Natural killer cell treated with Interleukin-12 subunit alpha and Interleukin-12 subunit beta and Interleukin-15 and Interleukin-18, amount 100 ng/mL, for 72 hours (primary cell): ENCODE data around the gene TEKT5. TPM values are rescaled to one million over a fixed set of nuclear protein-coding genes. Genes with fewer than 3 reads are reported as not detected.
"Not testable (repeated sequence)": the region's sequence is repeated elsewhere in the genome, so short reads cannot be mapped to it uniquely, and the experiment has no call there.

ENCODE experiments used
- ATAC-seq, 2 donors: fragments of 150-1000 bp; cut with Tn5 transposase in 1 of 2; sonication (Bioruptor Pico), chemical (Tn5 transposase) in 1 of 2; 2 replicates each; pipeline ENCODE4 v1.10.0; 2021
- DNase-seq: peaks from one replicate; pipeline ENCODE4 v3.0.0; 2022; ENCODE audit warnings: low spot score
- H3K27ac Mint-ChIP-seq, 2 donors: 1 replicate in 1 of 2; 2 replicates in 1 of 2; pipeline ENCODE4 v1.8.0; 2022; ENCODE audit warnings: mixed read lengths in 2 of 2, mild to moderate bottlenecking in 1 of 2, moderate library complexity in 1 of 2
- H3K27me3 Mint-ChIP-seq, 2 donors: 1 replicate in 1 of 2; 2 replicates in 1 of 2; pipeline ENCODE4 v1.8.0; 2022; ENCODE audit warnings: mixed read lengths in 2 of 2
- H3K36me3 Mint-ChIP-seq: one replicate; pipeline ENCODE4 v1.8.0; 2022; ENCODE audit warnings: mixed read lengths
- H3K4me1 Mint-ChIP-seq, 2 donors: 1 replicate in 1 of 2; 2 replicates in 1 of 2; pipeline ENCODE4 v1.8.0; 2022; ENCODE audit warnings: low read depth in 2 of 2, mixed read lengths in 2 of 2, mild to moderate bottlenecking in 1 of 2
- H3K4me3 Mint-ChIP-seq: one replicate; pipeline ENCODE4 v1.8.0; 2022; ENCODE audit warnings: mixed read lengths
- H3K9me3 Mint-ChIP-seq: 2 replicates; pipeline ENCODE4 v1.8.0; 2022; ENCODE audit warnings: mixed read lengths
- total RNA-seq, 2 donors: library from RNA; stranded (reverse); gene quantifications; one replicate each; pipeline ENCODE4 v1.2.3, GENCODE V29; 2022

TEKT5 gene
- total RNA-seq, 2 donors from 2014 or later: 0.28 TPM; not detected in 1

- Mint-ChIP-seq H3K36me3 (no peaks in the 10 kb centered on the region), H3K4me3 (no peak overlapping the region), H3K4me1 (no peaks in the 10 kb centered on the region), H3K27ac (no peak overlapping the region), H3K27me3 (peaks cover 7 to 11% of the 10 kb centered on the region in 2 donors), H3K9me3 (no peaks in the 10 kb centered on the region)
- DNase-seq (no peak), ATAC-seq (no peak)
These were observed 32.5 kb downstream of the TEKT5 start for GRCh38 chr16:10662212-10662611.

GRCh38 chr16:10661737-10662136 is 33.0 kb downstream of the TEKT5 start:
- DNase-seq (no peak), ATAC-seq (no peak)
- Mint-ChIP-seq H3K36me3 (no peaks in the 10 kb centered on the region), H3K27ac (no peak overlapping the region), H3K9me3 (no peaks in the 10 kb centered on the region), H3K27me3 (peaks cover 7 to 11% of the 10 kb centered on the region in 2 donors), H3K4me3 (no peak overlapping the region), H3K4me1 (no peaks in the 10 kb centered on the region)

- DNase-seq (no peak), ATAC-seq (no peak)
- H3K4me1 Mint-ChIP-seq: no peaks in the 10 kb centered on the region
- no peaks in the 10 kb centered on the region for H3K9me3 Mint-ChIP-seq
- no peaks in the 10 kb centered on the region for H3K36me3 Mint-ChIP-seq
- H3K27me3 Mint-ChIP-seq: peaks cover 7 to 11% of the 10 kb centered on the region in 2 donors
- H3K27ac Mint-ChIP-seq: no peak overlapping the region
- H3K4me3 Mint-ChIP-seq: no peak overlapping the region
These were observed 33.6 kb downstream of the TEKT5 start for GRCh38 chr16:10660950-10661635.

GRCh38 chr16:10658943-10659342 is 35.8 kb downstream of the TEKT5 start:
- H3K27me3 Mint-ChIP-seq: peaks cover 3 to 11% of the 10 kb centered on the region in 2 donors
- DNase-seq (no peak), ATAC-seq (no peak)
- no peaks in the 10 kb centered on the region for H3K9me3 Mint-ChIP-seq
- H3K4me3 Mint-ChIP-seq: no peak overlapping the region
- no peak overlapping the region for H3K27ac Mint-ChIP-seq
- no peaks in the 10 kb centered on the region for H3K36me3 Mint-ChIP-seq
- H3K4me1 Mint-ChIP-seq: no peaks in the 10 kb centered on the region

GRCh38 chr16:10657925-10658324 is 36.8 kb downstream of the TEKT5 start:
- H3K4me3 Mint-ChIP-seq: no peak overlapping the region
- no peaks in the 10 kb centered on the region for H3K36me3 Mint-ChIP-seq
- no peak for ATAC-seq
- H3K27ac Mint-ChIP-seq: no peak overlapping the region
- no peaks in the 10 kb centered on the region for H3K9me3 Mint-ChIP-seq
- H3K4me1 Mint-ChIP-seq: no peaks in the 10 kb centered on the region
- H3K27me3 Mint-ChIP-seq: peaks cover 3 to 11% of the 10 kb centered on the region in 2 donors
- DNase-seq: no peak

- Mint-ChIP-seq H3K27ac (no peak overlapping the region), H3K27me3 (no peaks in the 10 kb centered on the region), H3K4me3 (no peak overlapping the region), H3K4me1 (no peaks in the 10 kb centered on the region), H3K9me3 (no peaks in the 10 kb centered on the region), H3K36me3 (no peaks in the 10 kb centered on the region)
- DNase-seq (no peak), ATAC-seq (no peak)
These were observed 38.1 kb downstream of the TEKT5 start for GRCh38 chr16:10656618-10657017.

GRCh38 chr16:10655415-10655977 is 39.2 kb downstream of the TEKT5 start:
- Mint-ChIP-seq H3K4me1 (no peaks in the 10 kb centered on the region), H3K9me3 (no peaks in the 10 kb centered on the region), H3K36me3 (no peaks in the 10 kb centered on the region), H3K27ac (no peak overlapping the region), H3K4me3 (no peak overlapping the region), H3K27me3 (no peaks in the 10 kb centered on the region)
- DNase-seq: no peak
- ATAC-seq: no peak

GRCh38 chr16:10654592-10655414 is 39.9 kb downstream of the TEKT5 start:
- DNase-seq (no peak), ATAC-seq (no peak)
- Mint-ChIP-seq H3K4me3 (no peak overlapping the region), H3K27ac (no peak overlapping the region), H3K4me1 (no peaks in the 10 kb centered on the region), H3K9me3 (no peaks in the 10 kb centered on the region), H3K36me3 (no peaks in the 10 kb centered on the region), H3K27me3 (no peaks in the 10 kb centered on the region)

- Mint-ChIP-seq H3K36me3 (no peaks in the 10 kb centered on the region), H3K4me1 (no peaks in the 10 kb centered on the region), H3K27me3 (no peaks in the 10 kb centered on the region), H3K4me3 (no peak overlapping the region), H3K27ac (no peak overlapping the region), H3K9me3 (no peaks in the 10 kb centered on the region)
- ATAC-seq: peak in 1 of 2 donors; percentile 52
- DNase-seq: no peak
These were observed 41.8 kb downstream of the TEKT5 start for GRCh38 chr16:10652730-10653590.

- not testable (repeated sequence) for H3K27me3 Mint-ChIP-seq, H3K36me3 Mint-ChIP-seq, ATAC-seq, H3K27ac Mint-ChIP-seq, DNase-seq, H3K4me3 Mint-ChIP-seq, H3K4me1 Mint-ChIP-seq, H3K9me3 Mint-ChIP-seq
These were observed 45.6 kb downstream of the TEKT5 start for GRCh38 chr16:10649098-10649497.

GRCh38 chr16:10647721-10648296 is 46.9 kb downstream of the TEKT5 start:
- Mint-ChIP-seq H3K4me1 (no peaks in the 10 kb centered on the region), H3K36me3 (no peaks in the 10 kb centered on the region), H3K27ac (no peak overlapping the region), H3K9me3 (no peaks in the 10 kb centered on the region), H3K27me3 (peaks cover 0 to 3% of the 10 kb centered on the region in 2 donors), H3K4me3 (no peak overlapping the region)
- ATAC-seq (no peak), DNase-seq (no peak)

- Mint-ChIP-seq H3K27ac (no peak overlapping the region), H3K36me3 (no peaks in the 10 kb centered on the region), H3K27me3 (peaks cover 0 to 3% of the 10 kb centered on the region in 2 donors), H3K9me3 (no peaks in the 10 kb centered on the region), H3K4me3 (no peak overlapping the region), H3K4me1 (no peaks in the 10 kb centered on the region)
- DNase-seq (no peak), ATAC-seq (no peak)
These were observed 47.4 kb downstream of the TEKT5 start for GRCh38 chr16:10647264-10647720.

- no peak overlapping the region for H3K4me3 Mint-ChIP-seq
- DNase-seq (no peak), ATAC-seq (no peak)
- H3K27me3 Mint-ChIP-seq: peaks cover 0 to 3% of the 10 kb centered on the region in 2 donors
- H3K4me1 Mint-ChIP-seq: no peaks in the 10 kb centered on the region
- no peaks in the 10 kb centered on the region for H3K36me3 Mint-ChIP-seq
- no peaks in the 10 kb centered on the region for H3K9me3 Mint-ChIP-seq
- no peak overlapping the region for H3K27ac Mint-ChIP-seq
These were observed 48.0 kb downstream of the TEKT5 start for GRCh38 chr16:10646581-10647263.
